Retina (tissue), 1 donor: ENCODE measurements around the gene FREM3.
"Not testable (repeated sequence)": the region's sequence is repeated elsewhere in the genome, so short reads cannot be mapped to it uniquely, and the experiment has no call there.

ENCODE experiments used
- DNase-seq: peaks from one replicate; pipeline ENCODE4 v3.0.0-alpha.2; 2016

Gene FREM3

DNA sequence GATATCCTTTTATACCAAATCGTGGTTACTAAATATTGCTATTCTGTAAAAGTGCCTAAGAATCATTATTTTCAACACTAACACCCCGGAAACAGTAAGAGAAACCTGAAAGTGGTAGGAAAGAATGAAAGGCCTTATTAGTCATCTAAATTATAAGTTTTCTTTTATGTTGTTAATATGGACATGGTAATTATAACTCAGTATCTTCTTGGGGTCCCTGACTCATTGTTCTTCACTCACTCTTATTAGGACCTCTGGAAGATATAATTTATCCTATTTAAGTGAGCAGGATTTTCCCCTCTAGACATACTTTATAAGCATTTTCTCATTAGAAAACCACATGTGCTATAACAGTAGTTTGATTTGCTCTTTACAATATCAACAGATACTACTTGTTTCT lies 136.0 kb downstream of the FREM3 start:
- DNase-seq = no peak

DNA sequence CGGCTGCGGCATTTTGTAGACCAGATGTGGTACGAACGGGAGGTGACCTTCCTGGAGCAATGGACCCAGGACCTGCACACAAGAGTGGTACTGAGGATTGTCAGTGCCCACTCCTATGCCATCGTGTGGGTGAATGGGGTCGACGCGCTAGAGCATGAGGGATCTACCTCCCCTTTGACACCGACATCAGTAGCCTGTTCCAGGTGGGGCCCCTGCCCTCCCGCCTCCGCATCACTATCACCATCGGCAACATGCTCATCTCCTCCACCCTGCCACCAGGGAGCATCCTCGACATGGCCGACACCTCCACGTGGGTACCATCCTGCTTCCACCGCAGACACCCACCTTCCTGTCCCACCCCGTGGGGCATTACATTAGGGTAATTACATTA lies 140.7 kb downstream of the FREM3 start:
- DNase-seq = no peak

- peak; percentile 91 for DNase-seq
These were observed 141.4 kb downstream of the FREM3 start for GRCh38 chr4:143558823-143559756.

GRCh38 chr4:143558286-143558685 lies 142.2 kb downstream of the FREM3 start:
- peak; percentile 19 for DNase-seq

DNA sequence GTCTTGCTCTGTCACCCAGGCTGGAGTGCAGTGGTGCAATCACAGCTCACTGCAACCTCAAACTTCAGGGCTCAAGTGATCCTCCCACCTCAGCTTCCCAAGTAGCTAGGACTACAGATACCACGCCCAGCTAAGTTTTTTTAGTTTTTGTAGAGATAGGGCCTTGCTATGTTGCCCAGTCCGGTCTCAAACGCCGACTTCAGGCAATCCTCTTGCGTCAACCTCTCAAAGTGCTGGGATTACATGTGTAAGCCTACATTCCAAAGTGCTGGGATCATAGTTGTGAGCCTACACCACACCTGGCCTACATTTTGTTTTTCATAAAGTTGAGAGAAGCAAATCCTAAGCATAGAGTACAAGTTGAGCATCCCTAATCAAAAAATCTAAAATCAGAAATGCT lies 144.8 kb downstream of the FREM3 start:
- no peak for DNase-seq

- DNase-seq = no peak
These were observed 145.5 kb downstream of the FREM3 start for GRCh38 chr4:143554728-143555597.

- DNase-seq = no peak
These were observed 150.5 kb downstream of the FREM3 start for GRCh38 chr4:143549928-143550327.

- no peak for DNase-seq
These were observed 160.8 kb downstream of the FREM3 start for GRCh38 chr4:143539670-143540023.

GRCh38 chr4:143538979-143539669 lies 161.4 kb downstream of the FREM3 start:
- DNase-seq = no peak

DNA sequence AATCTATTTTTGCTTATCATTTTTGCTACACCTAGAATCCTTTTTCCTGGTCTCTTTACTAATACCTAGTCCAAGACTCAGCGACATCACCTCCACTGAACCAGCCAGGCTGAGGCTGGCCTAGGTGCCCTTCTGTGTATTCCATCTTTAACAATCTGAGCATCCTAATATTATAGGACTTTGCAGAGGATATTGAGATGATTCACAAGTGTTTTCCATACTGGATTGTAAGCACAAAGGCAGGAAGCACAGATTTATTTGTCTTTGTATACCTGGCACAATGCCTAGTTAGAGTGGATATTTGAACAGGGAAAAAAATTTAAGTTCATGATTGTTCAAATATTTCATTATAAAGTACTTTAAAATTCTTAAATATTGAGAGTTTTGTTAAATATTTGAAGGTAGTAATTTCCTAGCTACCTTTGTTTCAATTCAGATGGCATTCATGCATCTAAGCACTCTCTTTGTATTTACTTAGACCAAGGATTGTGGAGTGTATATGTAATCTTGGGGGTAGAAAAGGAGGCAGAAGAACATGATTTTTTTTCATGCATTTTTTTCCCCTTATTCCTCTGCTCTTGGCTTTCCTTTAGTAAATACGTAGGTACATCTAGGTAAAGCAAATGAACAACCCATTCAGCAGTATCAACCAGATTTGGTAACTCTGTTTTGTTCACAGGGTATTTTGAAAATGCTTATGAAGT lies 168.5 kb downstream of the FREM3 start:
- DNase-seq = no peak

DNA sequence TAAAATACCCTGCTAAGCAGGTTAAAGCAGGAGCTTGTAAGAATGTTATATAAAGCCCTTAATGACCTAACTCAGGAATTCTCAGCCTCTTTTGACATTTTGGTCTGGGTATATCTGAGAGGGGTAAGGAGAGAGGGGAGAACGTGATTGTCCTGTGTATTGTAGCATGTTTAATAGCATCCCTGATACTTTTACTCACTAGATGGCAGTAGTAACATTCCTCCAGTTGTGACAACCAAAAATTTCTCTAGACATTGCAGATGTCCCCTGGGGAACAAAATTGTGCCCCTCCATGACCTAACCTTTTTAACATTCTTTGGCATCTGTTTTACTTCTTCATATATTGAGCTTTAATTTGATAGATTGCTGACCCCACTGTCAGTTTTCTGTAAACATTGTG lies 169.1 kb downstream of the FREM3 start:
- DNase-seq = no peak

DNA sequence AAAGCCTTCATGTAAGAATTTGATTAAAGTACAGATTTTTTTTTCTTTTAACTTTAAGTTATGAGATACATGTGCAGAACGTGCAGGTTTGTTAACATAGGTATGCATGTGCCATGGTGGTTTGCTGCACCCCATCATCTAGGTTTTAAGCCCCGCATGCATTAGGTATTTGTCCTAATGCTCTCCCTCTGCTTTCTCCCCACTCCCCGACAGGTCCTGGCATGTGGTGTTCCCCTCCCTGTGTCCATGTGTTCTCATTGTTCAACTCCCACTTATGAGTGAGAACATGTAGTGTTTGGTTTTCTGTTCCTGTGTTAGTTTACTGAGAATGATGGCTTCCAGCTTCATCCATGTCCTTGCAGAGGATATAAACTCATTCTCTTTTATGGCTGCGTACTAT lies 172.4 kb downstream of the FREM3 start:
- DNase-seq = not testable (repeated sequence)
